Stimulated activated CD8-positive, alpha-beta memory T cell treated with anti-CD3 and anti-CD28 coated beads, Interleukin-12 subunit alpha, Interleukin-12 subunit beta, amount 100 ng/mL, for 4 hours (primary cell): Measurements from ENCODE around the gene ASB15.

Experiments used
- DNase-seq: peaks from one replicate; pipeline ENCODE4 v3.0.0-alpha.2; 2020; ENCODE audit warnings: low read depth

The ASB15 gene

DNA sequence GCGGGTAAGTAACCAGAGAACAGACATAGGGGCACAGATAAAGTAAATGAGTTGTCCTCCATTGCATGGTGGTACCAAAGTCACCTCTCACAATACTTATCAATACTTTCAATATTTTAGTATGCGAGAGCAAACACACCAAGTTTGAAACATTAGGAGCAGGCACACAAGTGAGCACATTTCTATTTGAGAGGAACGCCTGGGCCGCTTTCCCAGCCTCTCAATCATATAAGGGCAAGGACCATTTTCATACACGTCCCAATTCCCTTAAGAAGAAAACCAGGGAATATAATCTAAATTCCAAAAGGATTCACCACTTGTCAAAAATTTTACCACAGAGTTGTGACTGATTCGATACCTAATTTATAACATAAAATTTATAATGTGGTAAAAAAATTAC lies 61.6 kb downstream of the ASB15 start:
- DNase-seq, result no peak

DNA sequence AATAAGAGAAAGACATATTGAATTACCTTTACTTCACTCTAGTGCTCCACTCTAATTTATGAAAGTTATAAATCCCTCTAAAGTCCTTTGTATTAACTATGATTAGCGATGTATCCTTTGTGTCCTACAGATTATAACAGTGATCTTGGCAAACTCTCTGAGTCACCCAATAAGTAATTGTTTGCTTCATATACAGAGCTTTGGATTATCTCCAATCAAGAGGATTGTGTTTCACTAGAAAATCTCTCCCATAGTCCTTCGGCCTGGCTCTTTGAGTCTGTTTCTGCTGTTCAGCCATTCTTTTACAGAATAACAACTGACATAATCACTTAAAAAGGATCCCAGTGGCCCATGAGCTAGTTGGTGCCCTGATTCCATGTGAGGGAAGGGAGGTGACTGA lies 63.5 kb downstream of the ASB15 start:
- DNase-seq, result no peak

DNA sequence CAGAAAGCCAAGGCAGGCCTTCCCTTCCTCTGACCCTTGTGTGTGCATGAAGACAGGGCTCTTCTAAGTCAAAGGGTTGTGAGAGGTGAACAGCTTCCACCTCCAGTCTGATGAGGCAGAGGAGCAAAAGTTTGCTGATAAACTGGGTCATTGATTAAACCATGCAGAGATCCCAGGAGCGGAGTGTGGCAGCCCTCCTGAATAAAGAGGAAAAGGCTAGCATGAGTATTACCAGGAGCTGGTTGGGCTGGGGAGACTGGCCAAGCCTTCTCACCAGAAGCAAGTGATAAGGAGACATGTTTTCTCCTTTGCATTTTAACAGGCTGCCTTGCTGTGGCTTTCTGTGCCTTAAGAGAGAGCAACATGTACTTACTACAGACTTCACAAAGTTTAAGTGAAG lies 64.3 kb downstream of the ASB15 start:
- no peak for DNase-seq

DNA sequence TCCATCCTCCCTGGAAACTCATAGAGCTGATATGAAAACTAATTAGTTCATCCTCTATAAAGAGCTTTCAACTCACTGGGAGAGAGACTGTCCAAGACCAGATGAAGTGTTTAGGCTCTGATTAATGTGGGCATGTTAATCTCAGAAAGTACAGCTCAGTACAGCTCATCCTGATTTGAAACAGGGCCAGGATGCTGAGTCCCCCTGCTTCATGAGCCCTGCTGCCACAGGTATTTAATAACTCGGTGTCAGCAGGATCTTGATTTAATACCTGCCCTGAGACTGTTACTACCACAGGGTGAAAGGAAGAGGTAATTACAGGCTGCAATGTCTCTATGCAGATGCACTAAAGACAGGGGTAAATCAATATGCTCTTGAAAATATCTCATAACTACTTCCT lies 64.9 kb downstream of the ASB15 start:
- no peak for DNase-seq

DNA sequence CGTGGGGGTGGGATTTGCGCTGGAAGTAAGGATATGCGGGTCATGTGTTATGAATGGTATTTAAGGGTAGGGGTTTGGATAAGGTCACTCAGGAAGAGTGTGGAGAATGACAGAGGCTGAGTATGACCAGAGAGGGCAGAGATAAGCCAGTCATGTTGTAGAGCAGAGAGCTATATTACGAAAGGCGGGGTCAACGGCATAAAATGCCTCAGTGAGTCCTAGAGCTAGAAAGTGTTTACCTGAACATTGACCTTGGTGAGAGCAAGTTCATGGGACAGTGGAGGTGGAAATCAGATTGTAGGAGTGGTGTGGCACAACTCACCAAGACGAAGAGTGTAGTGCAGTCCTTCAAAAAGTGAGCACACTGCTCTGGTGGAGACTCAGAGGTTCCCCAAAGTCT lies 67.9 kb downstream of the ASB15 start:
- no peak for DNase-seq

DNA sequence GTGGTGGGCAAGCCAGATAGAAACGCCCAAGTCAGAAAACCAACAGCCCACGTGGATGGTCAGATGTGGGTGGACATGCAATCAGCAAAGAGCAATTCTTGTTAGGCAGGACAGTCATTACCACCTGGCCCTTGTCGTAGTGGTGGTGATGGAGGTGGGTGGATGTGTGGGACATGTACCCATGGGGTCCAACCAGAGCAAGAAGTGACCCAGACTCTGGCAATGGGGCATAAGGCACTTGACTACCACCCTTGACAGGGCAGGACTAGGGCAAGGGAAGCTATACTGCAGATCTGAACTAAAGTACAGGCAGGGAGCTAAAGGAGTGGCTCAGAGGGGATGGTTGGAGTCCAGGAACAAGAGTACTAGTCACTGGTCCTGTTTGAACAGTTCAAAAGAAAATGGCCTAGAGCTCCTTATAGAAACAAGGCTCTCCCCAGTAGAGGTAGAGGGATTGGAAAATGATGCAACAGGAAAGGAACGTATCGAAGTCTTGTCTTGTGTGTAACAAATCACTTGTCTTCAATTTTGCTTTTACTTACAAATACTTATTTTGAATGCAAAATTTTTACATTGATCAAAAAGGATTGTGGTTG lies 71.6 kb downstream of the ASB15 start:
- no peak for DNase-seq

DNA sequence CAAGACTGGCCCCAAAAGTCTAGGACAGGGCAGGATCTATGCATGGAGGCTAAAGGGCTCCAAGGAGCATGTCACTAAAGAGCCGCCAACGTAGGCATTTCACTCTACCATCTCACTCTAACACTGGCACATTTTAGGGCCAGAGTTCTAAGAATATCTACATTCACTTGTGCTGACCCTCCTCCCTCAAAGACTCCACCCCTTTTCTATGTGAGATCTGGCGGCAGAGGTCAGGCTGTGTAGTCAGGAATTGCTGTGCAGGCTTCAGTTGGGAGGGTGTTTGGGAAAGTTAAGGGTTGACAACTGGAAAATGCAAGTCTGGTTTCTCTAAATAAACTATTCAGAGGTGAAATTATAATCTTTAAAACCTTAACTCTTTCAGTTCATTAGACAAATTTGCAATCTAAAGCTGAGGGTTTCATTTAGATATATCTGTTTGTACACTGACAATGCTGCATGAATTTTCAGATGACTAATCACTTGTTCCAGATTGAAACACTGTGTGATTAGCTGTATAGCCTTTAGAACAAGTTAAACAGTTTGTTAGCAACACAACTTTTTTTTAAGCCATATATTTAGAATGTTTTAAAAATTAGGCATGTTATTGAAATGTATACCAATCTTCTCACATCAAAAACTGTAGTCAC lies 72.3 kb downstream of the ASB15 start:
- no peak for DNase-seq

DNA sequence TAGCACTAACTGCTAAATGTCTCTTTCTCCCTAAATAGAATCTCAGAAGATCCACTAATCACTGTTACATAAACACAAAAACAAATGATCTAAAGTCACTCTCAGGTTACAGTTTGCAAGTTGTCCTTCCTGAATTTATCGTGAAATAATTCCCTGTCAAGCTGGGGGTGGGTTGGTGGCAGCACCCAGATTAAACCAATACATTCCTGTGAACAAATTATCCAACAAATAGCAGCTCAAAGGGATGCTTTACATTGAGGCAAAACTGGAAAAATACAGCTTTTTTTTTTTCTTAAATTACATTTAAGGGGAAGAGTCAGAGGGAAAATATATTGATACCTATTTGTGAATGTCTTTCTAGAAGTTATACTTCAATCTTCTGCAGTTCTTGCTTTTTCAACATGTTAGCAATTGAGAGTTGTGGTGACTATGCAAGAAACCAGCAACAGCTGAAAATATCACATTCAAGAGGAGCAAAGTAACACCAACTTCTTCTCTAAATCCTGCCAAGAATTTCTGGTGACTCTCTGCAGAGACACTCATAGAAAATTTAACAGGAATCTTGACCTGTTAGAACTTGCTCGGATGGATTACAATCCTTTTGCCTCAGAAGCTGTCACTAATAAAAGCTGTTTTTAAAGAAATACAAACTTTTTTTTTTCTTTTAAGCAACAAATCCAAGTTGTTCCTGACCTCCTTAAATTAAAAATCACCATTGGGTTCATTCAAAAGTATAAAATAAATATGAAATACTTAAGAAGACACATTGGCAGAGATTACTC lies 73.0 kb downstream of the ASB15 start:
- no peak for DNase-seq

DNA sequence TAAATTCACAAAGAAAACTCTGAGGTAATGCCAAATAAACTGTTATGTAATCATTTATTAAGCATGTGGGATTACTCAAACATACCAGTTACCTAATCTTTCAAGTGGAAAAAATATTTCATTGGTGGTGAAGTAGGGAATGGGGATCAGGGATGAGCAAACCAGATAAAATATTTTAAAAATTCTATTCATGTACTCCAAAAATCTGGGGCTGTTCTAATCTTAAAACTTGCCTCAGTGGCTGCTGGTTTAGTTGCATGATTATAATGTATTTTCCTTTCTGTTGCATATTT lies 73.5 kb downstream of the ASB15 start:
- DNase-seq, result no peak

DNA sequence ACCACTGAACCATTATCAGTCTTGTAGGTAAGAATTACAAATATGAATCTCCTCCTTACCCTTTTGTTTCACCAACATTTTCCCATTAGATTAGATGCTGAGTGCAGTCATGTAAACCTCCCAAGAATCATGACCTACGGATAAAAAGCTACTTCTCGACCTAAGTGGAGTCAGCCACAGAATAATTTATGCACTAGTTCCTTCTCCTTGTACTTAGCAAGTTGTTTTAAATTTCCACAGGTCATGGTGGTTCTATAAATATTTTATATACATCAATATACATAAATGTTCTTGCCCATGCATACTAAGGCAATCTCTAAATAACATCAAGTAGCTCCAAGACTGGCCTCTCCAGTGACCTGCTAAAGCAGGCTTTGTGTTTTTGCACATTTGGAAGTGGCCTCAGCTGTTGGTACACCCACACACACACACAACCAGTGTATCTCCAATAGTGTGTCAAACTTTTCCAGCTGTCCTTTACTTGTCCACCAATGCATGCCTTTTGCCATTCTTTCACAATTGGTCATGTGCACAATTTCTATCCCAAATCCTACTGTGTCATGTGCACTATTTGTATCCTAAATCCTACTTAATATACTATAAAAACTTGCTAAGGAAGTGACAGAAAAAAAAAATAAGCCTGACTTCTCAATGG lies 75.6 kb downstream of the ASB15 start:
- no peak for DNase-seq

DNA sequence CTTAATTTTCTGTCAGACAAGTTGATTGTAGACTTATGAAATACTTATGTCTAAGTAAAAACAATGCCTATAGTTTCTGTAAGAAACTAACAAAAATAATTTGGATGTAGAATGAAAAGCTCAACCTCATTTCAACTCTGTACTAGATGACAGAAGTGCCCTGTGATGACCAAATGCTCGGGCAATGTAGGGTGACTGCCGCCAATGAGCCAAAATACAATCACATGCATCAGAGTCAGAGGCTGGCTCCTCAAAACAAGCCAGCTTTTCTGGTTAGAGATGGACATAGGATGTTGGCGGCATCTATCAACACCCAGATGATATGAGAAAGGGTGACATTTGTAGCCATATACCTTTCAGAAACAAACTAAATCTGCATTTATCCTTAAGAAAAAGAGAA lies 78.0 kb downstream of the ASB15 start:
- DNase-seq, result no peak

DNA sequence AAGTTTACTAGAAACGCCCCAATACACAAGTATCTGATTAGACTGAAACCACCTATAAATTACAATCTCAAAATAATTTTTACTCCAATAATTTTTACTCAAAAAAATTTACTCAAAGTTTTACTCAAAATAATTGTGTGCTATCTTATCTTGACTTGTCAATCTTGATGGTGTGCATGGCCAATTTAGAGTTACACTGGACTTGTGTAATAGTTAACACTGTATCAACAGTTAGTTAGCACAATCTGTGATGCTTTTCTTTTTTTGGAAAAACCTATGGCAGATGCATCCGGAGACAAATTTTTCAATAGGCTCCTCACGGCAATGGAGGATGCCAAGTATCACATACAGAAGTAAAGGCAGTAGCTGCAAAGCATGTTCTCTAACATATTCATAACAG lies 79.0 kb downstream of the ASB15 start:
- no peak for DNase-seq

DNA sequence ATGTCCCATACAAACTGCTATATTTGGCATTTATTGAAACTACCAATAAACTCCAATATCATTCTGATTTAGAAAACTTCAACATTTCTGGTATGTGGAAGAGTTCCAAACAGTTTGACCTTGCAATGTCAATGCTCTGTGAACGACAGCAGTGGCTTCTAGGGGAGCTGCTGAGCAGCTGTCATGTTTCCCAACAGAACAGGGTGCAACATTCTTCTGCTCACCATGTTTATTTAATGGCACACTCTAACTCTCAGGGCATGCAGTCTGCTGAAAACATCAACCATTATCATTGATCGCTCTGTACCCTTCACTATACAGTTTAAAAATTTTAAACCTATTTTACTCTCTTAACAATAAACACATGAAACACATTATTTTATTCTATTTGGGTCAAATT lies 79.9 kb downstream of the ASB15 start:
- no peak for DNase-seq

DNA sequence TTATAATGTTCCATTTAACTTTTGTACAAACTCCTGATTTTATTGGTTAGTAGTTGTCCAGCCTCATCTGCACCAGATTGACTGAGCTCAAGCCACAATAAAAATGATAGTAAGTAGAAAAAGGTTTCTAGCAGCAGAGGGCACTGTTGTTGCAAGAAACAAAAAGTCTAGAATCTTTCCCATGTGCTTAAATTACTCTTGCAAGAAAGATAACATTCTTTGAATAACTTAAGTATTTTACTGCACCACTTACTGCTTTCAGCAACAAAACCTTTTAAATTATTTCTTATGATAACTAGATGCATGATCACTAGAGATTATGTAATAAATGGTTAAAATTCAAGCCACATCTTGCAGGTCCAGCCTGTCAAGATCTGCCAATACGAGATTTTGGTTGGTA lies 81.1 kb downstream of the ASB15 start:
- no peak for DNase-seq

DNA sequence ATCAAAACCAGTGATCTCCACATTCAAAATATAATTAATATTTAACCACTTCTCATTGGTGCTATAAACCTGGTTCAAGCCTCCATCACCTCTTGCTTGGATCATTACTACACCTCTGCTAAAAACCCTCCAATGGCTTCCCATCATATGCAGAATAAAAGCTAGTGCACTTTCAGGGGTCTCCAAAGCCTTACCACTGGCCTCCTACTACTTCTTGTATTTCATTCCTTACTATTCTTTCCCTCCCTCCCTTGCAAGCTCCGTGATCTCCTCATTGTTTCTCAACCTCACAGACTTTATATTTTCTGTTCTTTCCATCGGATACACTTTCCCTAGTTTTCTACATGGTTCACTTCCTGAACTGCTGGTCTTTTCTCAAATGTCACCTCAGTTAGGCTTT lies 85.5 kb downstream of the ASB15 start:
- no peak for DNase-seq

DNA sequence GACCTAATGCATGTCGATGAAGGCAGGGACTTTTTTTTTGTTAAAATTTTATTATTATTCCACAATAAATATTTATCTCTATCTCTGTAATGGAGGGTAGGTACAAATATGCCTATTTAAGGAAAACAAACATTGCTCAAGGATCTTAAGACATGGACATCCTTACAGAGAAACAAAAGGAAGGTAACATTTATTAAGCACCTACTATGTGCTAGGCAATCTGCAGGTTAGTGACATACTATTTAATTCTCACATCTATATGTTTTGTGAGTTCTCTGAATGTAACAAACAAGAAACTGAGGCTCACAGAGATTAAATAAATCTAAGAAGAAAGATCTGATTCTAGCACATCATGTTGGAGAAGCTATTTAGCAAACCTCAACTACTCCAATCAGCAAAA lies 86.1 kb downstream of the ASB15 start:
- no peak for DNase-seq
